Neuronal stem cell (in vitro differentiated cells): ENCODE measurements around the gene MGAT4B.
A peak's percentile ranks its signal among the peaks of the same experiment; 100 is the strongest.

Source experiments
- DNase-seq: peaks from one replicate; pipeline ENCODE4 v3.0.0-alpha.2; 2013; ENCODE audit warnings: low spot score
- H2AFZ ChIP-seq: one replicate; pipeline ENCODE4 v1.6.1; 2013; ENCODE audit warnings: mild to moderate bottlenecking, low read length, inconsistent platforms
- H2AK5ac ChIP-seq: 2 replicates; pipeline ENCODE4 v1.6.1; 2013; ENCODE audit warnings: low read depth, mild to moderate bottlenecking, inconsistent platforms, low read length, moderate library complexity, mixed read lengths
- H2BK120ac ChIP-seq: 2 replicates; pipeline ENCODE4 v1.6.1; 2013; ENCODE audit warnings: low read depth, mild to moderate bottlenecking, inconsistent platforms, low read length, moderate library complexity, mixed read lengths
- H2BK12ac ChIP-seq: one replicate; pipeline ENCODE4 v1.6.1; 2013; ENCODE audit warnings: low read length, inconsistent platforms
- H2BK15ac ChIP-seq: 2 replicates; pipeline ENCODE4 v1.6.1; 2013; ENCODE audit warnings: mild to moderate bottlenecking, low read length, inconsistent platforms, mixed read lengths
- H2BK5ac ChIP-seq: one replicate; pipeline ENCODE4 v1.6.1; 2013; ENCODE audit warnings: inconsistent platforms, mild to moderate bottlenecking, low read length, moderate library complexity
- H3K14ac ChIP-seq: one replicate; pipeline ENCODE4 v1.6.1; 2013; ENCODE audit warnings: low read length, inconsistent platforms
- H3K18ac ChIP-seq: 2 replicates; pipeline ENCODE4 v1.6.1; 2013; ENCODE audit warnings: low read length, inconsistent platforms
- H3K23ac ChIP-seq: 2 replicates; pipeline ENCODE4 v1.6.1; 2013; ENCODE audit warnings: low read depth, mild to moderate bottlenecking, mixed read lengths, low read length, inconsistent platforms; ENCODE audit not compliant: poor library complexity
- H3K27ac ChIP-seq: replicated peaks from 3 replicates; pipeline ENCODE4 v1.5.1; 2013; ENCODE audit warnings: low read length, inconsistent platforms
- H3K27me3 ChIP-seq, 3 experiments: 2 replicates each; pipeline ENCODE4 v1.6.1; 2013; ENCODE audit warnings: low read length in 3 of 3, mild to moderate bottlenecking in 2 of 3, inconsistent platforms in 1 of 3, low read depth in 1 of 3, mixed read lengths in 1 of 3, moderate library complexity in 1 of 3; ENCODE audit not compliant: control insufficient read depth in 3 of 3, insufficient read depth in 3 of 3
- H3K36me3 ChIP-seq, 2 donors: replicated peaks in 1 of 2; 2 replicates each; pipeline ENCODE4 v1.6.1; 2013; ENCODE audit warnings: low read length in 2 of 2; ENCODE audit not compliant: control insufficient read depth in 2 of 2, insufficient read depth in 2 of 2
- H3K4ac ChIP-seq: 2 replicates; pipeline ENCODE4 v1.6.1; 2013; ENCODE audit warnings: inconsistent platforms, mild to moderate bottlenecking, low read length, moderate library complexity
- H3K4me1 ChIP-seq, 2 donors: 1 replicate in 1 of 2; 2 replicates in 1 of 2; pipeline ENCODE4 v1.6.1; 2013; ENCODE audit warnings: low read length in 2 of 2, low read depth in 1 of 2; ENCODE audit not compliant: control insufficient read depth in 2 of 2, insufficient read depth in 1 of 2
- H3K4me2 ChIP-seq: one replicate; pipeline ENCODE4 v1.6.1; 2013; ENCODE audit warnings: mild to moderate bottlenecking, low read length, inconsistent platforms; ENCODE audit not compliant: insufficient read depth, poor library complexity, severe bottlenecking
- H3K4me3 ChIP-seq, 2 donors: 2 replicates each; pipeline ENCODE4 v1.5.1; 2013; ENCODE audit warnings: low read length in 2 of 2, mild to moderate bottlenecking in 2 of 2, inconsistent platforms in 1 of 2, moderate library complexity in 1 of 2
- H3K79me1 ChIP-seq: one replicate; pipeline ENCODE4 v1.6.1; 2013; ENCODE audit warnings: low read depth, mild to moderate bottlenecking, inconsistent platforms, low read length, moderate library complexity
- H3K9ac ChIP-seq: one replicate; pipeline ENCODE4 v1.6.1; 2013; ENCODE audit warnings: mild to moderate bottlenecking, low read depth, low read length, inconsistent platforms; ENCODE audit not compliant: poor library complexity
- H3K9me3 ChIP-seq, 2 donors: replicated peaks in 1 of 2; 2 replicates each; pipeline versions ENCODE3 to v1.6.1; 2013; ENCODE audit warnings: low read length in 2 of 2, mild to moderate bottlenecking in 2 of 2, inconsistent platforms in 1 of 2, low read depth in 1 of 2, mixed read lengths in 1 of 2, moderate library complexity in 1 of 2; ENCODE audit not compliant: control insufficient read depth in 2 of 2, insufficient read depth in 1 of 2
- H4K8ac ChIP-seq: one replicate; pipeline ENCODE4 v1.6.1; 2013; ENCODE audit warnings: low read depth, mild to moderate bottlenecking, inconsistent platforms, low read length, moderate library complexity
- H4K91ac ChIP-seq: one replicate; pipeline ENCODE4 v1.6.1; 2013; ENCODE audit warnings: low read length, low read depth, mild to moderate bottlenecking, inconsistent platforms; ENCODE audit not compliant: poor library complexity
- whole genome bisulfite sequencing, 2 donors: extraction: QIAGEN DNeasy Blood & Tissue Kit; methylation state at CpG; one replicate each; pipeline ENCODE4 v1.1.7; 2013; ENCODE audit warnings: missing lambda C conversion rate in 2 of 2, mixed read lengths in 1 of 2; ENCODE audit not compliant: insufficient read length in 2 of 2, insufficient replicate concordance in 1 of 2; ENCODE audit errors: extremely low coverage in 2 of 2; 5-methylcytosine and 5-hydroxymethylcytosine counted together

Gene MGAT4B

GRCh38 chr5:179805070-179805528 is 1.6 kb downstream of the MGAT4B start:
- Histone ChIP-seq H3K4me1 (peaks cover 14 to 27% of the 10 kb centered on the region in 2 donors), H4K8ac (no peak overlapping the region), H2AFZ (peak overlapping the region; percentile 96), H3K9ac (peak overlapping the region; percentile 92), H3K4me3 (peak overlapping the region; percentile 94 to 98), H3K23ac (no peak overlapping the region), H3K27me3 (no peaks in the 10 kb centered on the region), H3K4me2 (peak overlapping the region; percentile 89), H4K91ac (no peak overlapping the region), H3K27ac (no peak overlapping the region), H3K79me1 (peaks cover 8% of the 10 kb centered on the region), H2BK5ac (no peak overlapping the region), H3K9me3 (no peaks in the 10 kb centered on the region), H3K18ac (peak overlapping the region; percentile 98), H3K14ac (peak overlapping the region; percentile 47), H3K4ac (no peak overlapping the region), H2BK15ac (no peak overlapping the region), H2BK12ac (peak overlapping the region; percentile 78), H3K36me3 (peaks cover 5 to 24% of the 10 kb centered on the region in 2 donors), H2AK5ac (peak overlapping the region; percentile 100), H2BK120ac (no peak overlapping the region)
- WGBS, 2 donors: no CpG with 5 or more reads among the region's 9 CpGs
- no peak for DNase-seq

GRCh38 chr5:179804555-179804947 is 2.1 kb downstream of the MGAT4B start:
- H3K18ac ChIP-seq: no peak overlapping the region
- H3K23ac ChIP-seq: no peak overlapping the region
- H3K36me3 ChIP-seq: peaks cover 10 to 29% of the 10 kb centered on the region in 2 donors
- H2AK5ac ChIP-seq: no peak overlapping the region
- H2BK120ac ChIP-seq: no peak overlapping the region
- no peak overlapping the region for H2BK5ac ChIP-seq
- no peak overlapping the region for H3K4me3 ChIP-seq
- H3K14ac ChIP-seq: no peak overlapping the region
- no peak overlapping the region for H2BK12ac ChIP-seq
- H4K8ac ChIP-seq: no peak overlapping the region
- no peak overlapping the region for H3K27ac ChIP-seq
- H3K4me1 ChIP-seq: peaks cover 14 to 27% of the 10 kb centered on the region in 2 donors
- H3K4me2 ChIP-seq: no peak overlapping the region
- WGBS, 2 donors: no CpG with 5 or more reads among the region's 8 CpGs
- no peaks in the 10 kb centered on the region for H3K9me3 ChIP-seq
- no peak overlapping the region for H3K4ac ChIP-seq
- no peak overlapping the region for H3K9ac ChIP-seq
- H3K27me3 ChIP-seq: no peaks in the 10 kb centered on the region
- H2BK15ac ChIP-seq: no peak overlapping the region
- no peak overlapping the region for H4K91ac ChIP-seq
- no peak for DNase-seq
- peaks cover 8% of the 10 kb centered on the region for H3K79me1 ChIP-seq
- no peak overlapping the region for H2AFZ ChIP-seq

DNA sequence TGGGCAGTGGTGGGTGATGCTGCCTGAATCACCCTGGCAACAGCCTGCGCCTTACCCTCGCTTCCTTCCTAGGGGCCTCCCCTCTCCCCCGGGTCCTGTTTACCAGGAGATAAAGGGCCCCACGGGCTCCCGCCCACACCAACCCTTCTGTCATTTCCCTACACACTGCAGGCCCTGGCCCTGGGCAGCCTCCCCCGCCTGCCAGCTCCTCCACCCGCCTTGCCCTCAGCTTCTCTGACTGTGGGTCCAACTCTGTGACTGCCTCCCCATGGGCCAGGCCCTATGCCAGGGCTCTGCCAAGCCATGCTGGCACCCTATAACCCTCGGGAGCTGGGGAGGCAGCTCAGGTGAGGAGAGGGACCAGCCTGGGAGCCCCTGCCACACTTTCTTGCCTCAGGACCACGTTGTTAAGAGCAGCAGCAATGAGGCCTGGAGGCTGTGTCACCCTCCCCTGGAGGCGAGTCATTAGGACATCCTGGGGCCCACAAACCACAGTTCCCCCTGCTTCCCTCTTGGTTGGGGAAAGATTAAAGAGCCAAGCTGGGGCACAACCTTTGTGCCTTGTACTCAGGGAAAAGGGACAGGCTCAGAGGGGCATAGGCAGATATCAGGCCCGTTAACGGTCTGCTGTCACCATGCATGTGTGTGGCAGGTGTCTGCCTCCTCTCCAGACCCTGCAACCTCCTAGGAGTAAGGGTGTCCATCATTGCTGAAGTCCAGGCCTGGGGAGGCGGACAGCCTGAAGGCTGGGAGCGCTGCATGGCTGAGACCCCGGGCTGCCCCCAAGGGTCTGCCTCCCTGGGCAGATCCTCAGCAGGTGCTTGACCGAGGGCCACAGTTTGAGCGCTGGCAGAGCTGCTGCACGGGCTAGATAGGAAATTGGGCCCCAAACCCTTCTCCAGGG is 2.8 kb downstream of the MGAT4B start:
- H3K27me3 ChIP-seq: no peaks in the 10 kb centered on the region
- peaks cover 10% of the 10 kb centered on the region for H3K79me1 ChIP-seq
- no peaks in the 10 kb centered on the region for H3K9me3 ChIP-seq
- no peak overlapping the region for H3K23ac ChIP-seq
- H3K4me1 ChIP-seq: peaks cover 14 to 27% of the 10 kb centered on the region in 2 donors
- H3K4ac ChIP-seq: no peak overlapping the region
- no peak overlapping the region for H2AFZ ChIP-seq
- H3K14ac ChIP-seq: peak overlapping the region; percentile 59
- H4K8ac ChIP-seq: no peak overlapping the region
- peak overlapping the region; percentile 50 for H3K18ac ChIP-seq
- H3K4me3 ChIP-seq: no peak overlapping the region
- H2BK15ac ChIP-seq: peak overlapping the region; percentile 49
- H2BK5ac ChIP-seq: peak overlapping the region; percentile 29
- peak overlapping the region; percentile 38 for H3K4me2 ChIP-seq
- H3K36me3 ChIP-seq: peaks cover 17 to 36% of the 10 kb centered on the region in 2 donors
- H3K9ac ChIP-seq: peak overlapping the region; percentile 56
- no peak for DNase-seq
- H2AK5ac ChIP-seq: peak overlapping the region; percentile 83
- no peak overlapping the region for H3K27ac ChIP-seq
- WGBS, 2 donors: no CpG with 5 or more reads among the region's 18 CpGs
- no peak overlapping the region for H4K91ac ChIP-seq
- H2BK120ac ChIP-seq: no peak overlapping the region
- peak overlapping the region; percentile 59 for H2BK12ac ChIP-seq

DNA sequence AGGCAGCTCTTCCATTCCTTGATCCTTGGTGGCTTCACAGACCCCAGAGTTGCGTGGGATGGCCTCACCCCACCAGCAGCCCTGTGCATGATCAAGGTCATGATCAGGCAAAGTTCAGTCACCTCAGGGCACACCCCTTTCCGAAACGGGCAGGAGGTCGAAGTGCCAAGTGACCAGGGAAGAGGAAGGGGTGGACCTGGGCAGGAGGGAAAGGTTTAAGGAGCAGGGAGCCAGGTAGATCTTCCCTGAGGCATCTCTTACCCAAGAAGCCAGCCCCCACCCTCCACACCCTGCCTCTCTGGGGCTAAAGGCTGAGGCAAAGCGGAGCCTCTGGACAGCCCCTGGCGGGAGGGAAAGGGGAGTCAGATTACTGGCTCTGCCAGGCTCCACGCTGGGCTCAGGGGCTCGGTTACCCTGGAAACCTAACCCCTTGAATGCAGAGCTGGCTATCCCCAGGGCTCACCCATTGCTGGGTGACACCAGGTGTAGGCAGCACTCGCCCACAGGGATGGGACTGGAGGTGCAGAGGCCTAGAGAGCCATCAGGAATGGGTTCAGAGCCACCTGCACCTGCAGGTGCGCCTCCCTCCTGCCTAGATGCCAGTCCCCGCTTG is 3.6 kb downstream of the MGAT4B start:
- Histone ChIP-seq H3K27ac (no peak overlapping the region), H3K79me1 (peaks cover 10% of the 10 kb centered on the region), H2BK5ac (peak overlapping the region; percentile 29), H2BK12ac (no peak overlapping the region), H3K27me3 (no peaks in the 10 kb centered on the region), H3K9me3 (no peaks in the 10 kb centered on the region), H2AK5ac (peak overlapping the region; percentile 83), H2AFZ (no peak overlapping the region), H3K4me2 (peak overlapping the region; percentile 38), H3K4me3 (no peak overlapping the region), H4K91ac (no peak overlapping the region), H2BK15ac (peak overlapping the region; percentile 49), H3K4ac (no peak overlapping the region), H3K36me3 (peaks cover 22 to 44% of the 10 kb centered on the region in 2 donors), H3K18ac (peak overlapping the region; percentile 66), H3K23ac (no peak overlapping the region), H3K4me1 (peaks cover 14 to 27% of the 10 kb centered on the region in 2 donors), H4K8ac (no peak overlapping the region), H3K14ac (no peak overlapping the region), H3K9ac (peak overlapping the region; percentile 72), H2BK120ac (no peak overlapping the region)
- no peak for DNase-seq
- no CpG with 5 or more reads among the region's 11 CpGs for WGBS, 2 donors
